ENCODE results near the gene ANKRD40.

Gene ANKRD40

DNA sequence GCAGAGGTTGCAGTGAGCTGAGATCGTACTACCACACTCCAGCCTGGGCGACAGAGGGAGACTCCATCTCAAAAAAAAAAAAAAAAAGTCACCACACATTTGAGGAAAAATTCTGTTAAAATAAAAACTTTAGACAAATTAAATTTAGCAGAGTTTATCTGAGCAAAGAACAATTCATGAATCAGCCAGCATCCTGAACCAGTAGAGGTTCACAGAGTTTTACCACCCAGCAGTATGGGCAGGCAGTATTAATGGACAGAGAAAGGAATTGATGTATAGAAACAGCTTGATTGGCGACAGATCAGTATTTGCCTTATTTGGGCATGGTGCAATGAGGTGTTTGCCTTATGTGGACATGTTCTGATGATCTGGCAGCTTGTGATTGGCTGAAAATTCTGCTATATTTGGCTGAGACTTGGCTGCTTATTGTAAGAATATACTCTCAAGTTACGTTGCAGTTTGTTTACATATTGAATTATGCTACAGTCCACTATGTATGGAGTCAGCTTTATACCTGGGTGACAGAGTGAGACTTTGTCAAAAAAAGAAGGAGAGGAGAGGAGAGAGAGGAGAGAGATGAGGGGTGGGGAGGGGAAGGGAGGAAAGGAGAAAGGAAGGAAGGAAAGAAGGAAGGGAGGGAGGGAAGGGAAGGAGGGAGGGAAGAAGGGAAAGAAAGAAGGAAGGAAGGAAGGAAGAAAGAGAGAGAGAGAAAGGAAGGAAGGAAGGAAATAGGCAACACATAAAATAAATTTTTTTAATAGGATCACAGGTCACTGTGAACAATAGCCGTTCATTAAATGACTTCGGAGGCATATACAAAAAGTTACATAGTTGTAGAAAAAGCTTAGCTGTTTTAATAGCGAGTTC lies 58.4 kb downstream of the ANKRD40 start:
- H3K27ac ChIP-seq, result no peak overlapping the region
- TF ChIP-seq ZFX (IDR thresholded peaks at IDR 0.05), result no peak
- TF ChIP-seq, protein P1, sequence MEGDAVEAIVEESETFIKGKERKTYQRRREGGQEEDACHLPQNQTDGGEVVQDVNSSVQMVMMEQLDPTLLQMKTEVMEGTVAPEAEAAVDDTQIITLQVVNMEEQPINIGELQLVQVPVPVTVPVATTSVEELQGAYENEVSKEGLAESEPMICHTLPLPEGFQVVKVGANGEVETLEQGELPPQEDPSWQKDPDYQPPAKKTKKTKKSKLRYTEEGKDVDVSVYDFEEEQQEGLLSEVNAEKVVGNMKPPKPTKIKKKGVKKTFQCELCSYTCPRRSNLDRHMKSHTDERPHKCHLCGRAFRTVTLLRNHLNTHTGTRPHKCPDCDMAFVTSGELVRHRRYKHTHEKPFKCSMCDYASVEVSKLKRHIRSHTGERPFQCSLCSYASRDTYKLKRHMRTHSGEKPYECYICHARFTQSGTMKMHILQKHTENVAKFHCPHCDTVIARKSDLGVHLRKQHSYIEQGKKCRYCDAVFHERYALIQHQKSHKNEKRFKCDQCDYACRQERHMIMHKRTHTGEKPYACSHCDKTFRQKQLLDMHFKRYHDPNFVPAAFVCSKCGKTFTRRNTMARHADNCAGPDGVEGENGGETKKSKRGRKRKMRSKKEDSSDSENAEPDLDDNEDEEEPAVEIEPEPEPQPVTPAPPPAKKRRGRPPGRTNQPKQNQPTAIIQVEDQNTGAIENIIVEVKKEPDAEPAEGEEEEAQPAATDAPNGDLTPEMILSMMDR (conservative IDR thresholded peaks at IDR 0.05), result no peak

DNA sequence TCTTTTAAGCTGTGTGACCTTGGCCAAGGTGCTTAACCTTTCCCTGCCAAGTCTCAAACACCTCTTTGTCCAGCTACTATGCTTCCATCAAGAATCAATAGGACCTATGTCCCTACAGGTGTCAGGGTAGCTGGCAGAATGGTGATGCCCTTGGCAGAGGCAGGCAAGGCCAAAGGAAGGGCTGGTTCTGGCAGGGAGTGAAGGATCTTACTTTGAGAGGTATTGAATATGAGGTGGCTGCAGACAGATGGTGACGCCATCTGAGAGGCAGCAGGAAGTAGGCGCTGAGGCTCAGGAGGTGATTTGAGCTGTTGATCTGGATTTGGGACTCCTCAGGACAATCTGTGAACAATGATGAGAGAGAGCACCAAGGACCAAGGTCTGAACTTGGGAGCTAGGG lies 60.5 kb downstream of the ANKRD40 start:
- no peak overlapping the region for H3K27ac ChIP-seq
- no peak for TF ChIP-seq ZFX (IDR thresholded peaks at IDR 0.05)
- TF ChIP-seq, protein P1 (conservative IDR thresholded peaks at IDR 0.05), result no peak

DNA sequence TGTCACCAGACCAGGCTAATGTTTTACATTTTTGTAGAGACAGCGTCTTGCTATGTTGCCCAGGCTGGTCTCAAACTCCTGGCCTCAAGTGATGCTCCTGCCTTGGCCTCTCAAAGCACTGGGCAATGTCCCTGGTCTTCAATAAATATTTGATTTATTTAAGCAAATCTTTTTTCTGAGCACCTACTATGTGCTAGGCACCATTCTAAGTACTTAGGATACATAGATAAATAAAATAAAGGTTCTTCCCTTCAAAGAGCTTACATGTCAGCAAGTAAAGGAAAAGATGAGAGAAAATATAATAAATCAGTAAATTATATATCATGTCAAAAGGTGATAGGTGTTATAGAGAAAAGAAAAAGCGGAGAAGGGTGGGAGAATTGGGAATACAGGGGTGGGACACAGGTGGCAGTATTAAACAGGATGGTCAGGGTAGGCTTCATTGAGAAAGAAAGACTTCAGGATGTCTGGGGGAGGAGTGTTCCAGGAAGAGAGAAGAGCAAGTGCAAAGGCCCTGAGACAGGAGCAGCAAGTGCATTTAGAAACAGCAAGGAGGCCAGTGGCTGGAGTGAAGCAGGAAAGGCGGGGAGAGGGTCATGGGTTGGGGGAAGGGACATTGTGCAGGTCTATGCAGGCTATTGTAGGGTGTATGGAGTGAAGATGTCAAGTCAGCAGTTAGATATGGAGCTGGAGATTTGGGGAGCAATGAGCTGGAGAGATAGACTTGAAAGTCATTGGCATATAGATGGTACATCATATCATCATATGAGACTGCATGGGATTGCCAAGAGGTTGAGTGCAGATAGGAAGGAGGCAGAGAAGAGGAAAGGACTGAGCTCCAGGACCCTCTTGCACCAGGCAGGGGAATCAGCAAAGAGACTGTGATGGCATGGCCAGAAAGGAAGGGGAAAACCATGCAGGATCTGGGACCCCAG lies 61.7 kb downstream of the ANKRD40 start:
- TF ChIP-seq, protein P1 (conservative IDR thresholded peaks at IDR 0.05), result no peak
- TF ChIP-seq ZFX (IDR thresholded peaks at IDR 0.05), result no peak
- no peak overlapping the region for H3K27ac ChIP-seq
